ENCODE results near the gene STPG3. TPM values are rescaled to one million over a fixed set of nuclear protein-coding genes. Genes with fewer than 3 reads are reported as not detected.
A peak's percentile ranks its signal among the peaks of the same experiment; 100 is the strongest.

STPG3 gene
- polyA plus RNA-seq, 2 of the 4 experiments (the other 2 are of a cell fraction) = not detected

DNA sequence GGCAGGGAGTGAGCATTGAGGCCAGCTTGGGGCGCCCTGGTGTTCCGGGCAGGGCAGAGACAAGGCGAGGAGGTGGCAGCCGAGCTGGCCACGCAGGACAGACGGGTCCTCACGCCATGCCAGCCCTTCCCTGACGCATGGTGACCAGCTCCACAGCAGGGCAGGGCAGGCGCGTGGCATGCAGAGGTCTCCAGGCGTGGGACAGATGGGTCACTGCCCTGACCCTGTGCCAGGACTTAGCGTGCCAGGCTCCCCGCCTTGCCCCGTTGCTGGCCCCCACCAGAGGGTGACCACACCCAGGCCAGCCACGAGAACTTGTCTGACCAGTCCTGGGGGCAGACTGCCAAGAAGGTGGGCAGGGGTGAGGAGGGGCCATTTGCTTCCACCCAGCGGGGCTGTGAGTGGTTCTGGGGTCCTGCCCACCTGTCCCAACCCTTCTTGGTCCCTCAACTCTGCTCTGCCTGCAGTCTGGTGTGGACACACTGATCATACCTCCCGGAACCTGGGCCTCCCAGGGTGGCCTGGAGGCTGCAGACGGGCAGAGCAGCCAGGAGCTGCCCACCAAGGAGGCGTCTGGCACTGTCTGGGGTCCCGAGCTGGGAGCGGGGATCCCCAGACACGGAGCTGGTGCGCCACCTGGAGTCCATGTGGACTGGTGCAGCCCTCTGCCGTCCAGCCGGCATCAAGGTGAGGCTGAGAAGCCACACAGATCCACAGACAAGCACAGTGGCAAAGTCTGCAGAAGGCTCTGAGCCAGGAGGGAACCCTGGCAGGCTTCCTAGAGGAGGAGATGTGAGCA, 23.8 kb upstream of the STPG3 start, which contains the start of gene RNF224 (continued):
- TF ChIP-seq, protein P1, sequence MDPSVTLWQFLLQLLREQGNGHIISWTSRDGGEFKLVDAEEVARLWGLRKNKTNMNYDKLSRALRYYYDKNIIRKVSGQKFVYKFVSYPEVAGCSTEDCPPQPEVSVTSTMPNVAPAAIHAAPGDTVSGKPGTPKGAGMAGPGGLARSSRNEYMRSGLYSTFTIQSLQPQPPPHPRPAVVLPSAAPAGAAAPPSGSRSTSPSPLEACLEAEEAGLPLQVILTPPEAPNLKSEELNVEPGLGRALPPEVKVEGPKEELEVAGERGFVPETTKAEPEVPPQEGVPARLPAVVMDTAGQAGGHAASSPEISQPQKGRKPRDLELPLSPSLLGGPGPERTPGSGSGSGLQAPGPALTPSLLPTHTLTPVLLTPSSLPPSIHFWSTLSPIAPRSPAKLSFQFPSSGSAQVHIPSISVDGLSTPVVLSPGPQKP (IDR thresholded peaks at IDR 0.05; ENCODE audit: low read depth, low read length) = no peak
- no peak for TF ChIP-seq TP53 (CRISPR knock-in tag; IDR thresholded peaks at IDR 0.05)
- no peak; the same call in 1 of the 2 replicates for TF ChIP-seq MYC (IDR thresholded peaks at IDR 0.05; ENCODE audit: borderline replicate concordance, low read length)
- TF ChIP-seq RAD21 (conservative IDR thresholded peaks at IDR 0.05 in 1 of 2, IDR thresholded peaks at IDR 0.05 in 1 of 2) = peak; percentile 92 to 94
- TF ChIP-seq CEBPB (IDR thresholded peaks at IDR 0.05) = no peak
- no peak for TF ChIP-seq NPAS2 (CRISPR knock-in tag; IDR thresholded peaks at IDR 0.05; ENCODE audit: borderline replicate concordance)
- TF ChIP-seq, protein P2, sequence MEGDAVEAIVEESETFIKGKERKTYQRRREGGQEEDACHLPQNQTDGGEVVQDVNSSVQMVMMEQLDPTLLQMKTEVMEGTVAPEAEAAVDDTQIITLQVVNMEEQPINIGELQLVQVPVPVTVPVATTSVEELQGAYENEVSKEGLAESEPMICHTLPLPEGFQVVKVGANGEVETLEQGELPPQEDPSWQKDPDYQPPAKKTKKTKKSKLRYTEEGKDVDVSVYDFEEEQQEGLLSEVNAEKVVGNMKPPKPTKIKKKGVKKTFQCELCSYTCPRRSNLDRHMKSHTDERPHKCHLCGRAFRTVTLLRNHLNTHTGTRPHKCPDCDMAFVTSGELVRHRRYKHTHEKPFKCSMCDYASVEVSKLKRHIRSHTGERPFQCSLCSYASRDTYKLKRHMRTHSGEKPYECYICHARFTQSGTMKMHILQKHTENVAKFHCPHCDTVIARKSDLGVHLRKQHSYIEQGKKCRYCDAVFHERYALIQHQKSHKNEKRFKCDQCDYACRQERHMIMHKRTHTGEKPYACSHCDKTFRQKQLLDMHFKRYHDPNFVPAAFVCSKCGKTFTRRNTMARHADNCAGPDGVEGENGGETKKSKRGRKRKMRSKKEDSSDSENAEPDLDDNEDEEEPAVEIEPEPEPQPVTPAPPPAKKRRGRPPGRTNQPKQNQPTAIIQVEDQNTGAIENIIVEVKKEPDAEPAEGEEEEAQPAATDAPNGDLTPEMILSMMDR (IDR thresholded peaks at IDR 0.05) = peak; percentile 88
- TF ChIP-seq POLR2A (IDR thresholded peaks at IDR 0.05; ENCODE audit: low read length) = 0 out of 2 replicates have a peak, but pooled peaks have one; percentile 1
- TF ChIP-seq RCOR1 (IDR thresholded peaks at IDR 0.05; ENCODE audit: low read depth, low read length) = no peak
- TF ChIP-seq, protein P3, sequence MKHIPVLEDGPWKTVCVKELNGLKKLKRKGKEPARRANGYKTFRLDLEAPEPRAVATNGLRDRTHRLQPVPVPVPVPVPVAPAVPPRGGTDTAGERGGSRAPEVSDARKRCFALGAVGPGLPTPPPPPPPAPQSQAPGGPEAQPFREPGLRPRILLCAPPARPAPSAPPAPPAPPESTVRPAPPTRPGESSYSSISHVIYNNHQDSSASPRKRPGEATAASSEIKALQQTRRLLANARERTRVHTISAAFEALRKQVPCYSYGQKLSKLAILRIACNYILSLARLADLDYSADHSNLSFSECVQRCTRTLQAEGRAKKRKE (CRISPR knock-in tag; IDR thresholded peaks at IDR 0.05; ENCODE audit: low read depth) = no peak
- peak; percentile 86 for TF ChIP-seq SMC3 (IDR thresholded peaks at IDR 0.05)
- no peak for TF ChIP-seq MAZ (IDR thresholded peaks at IDR 0.05; ENCODE audit: borderline replicate concordance, low read depth, low read length)
- TF ChIP-seq, protein P4, sequence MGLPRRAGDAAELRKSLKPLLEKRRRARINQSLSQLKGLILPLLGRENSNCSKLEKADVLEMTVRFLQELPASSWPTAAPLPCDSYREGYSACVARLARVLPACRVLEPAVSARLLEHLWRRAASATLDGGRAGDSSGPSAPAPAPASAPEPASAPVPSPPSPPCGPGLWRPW (IDR thresholded peaks at IDR 0.05) = no peak
- no peak for TF ChIP-seq NR3C1 (IDR thresholded peaks at IDR 0.05)
- no peak for TF ChIP-seq CBX2 (IDR thresholded peaks at IDR 0.05; ENCODE audit: borderline replicate concordance, low read depth)

DNA sequence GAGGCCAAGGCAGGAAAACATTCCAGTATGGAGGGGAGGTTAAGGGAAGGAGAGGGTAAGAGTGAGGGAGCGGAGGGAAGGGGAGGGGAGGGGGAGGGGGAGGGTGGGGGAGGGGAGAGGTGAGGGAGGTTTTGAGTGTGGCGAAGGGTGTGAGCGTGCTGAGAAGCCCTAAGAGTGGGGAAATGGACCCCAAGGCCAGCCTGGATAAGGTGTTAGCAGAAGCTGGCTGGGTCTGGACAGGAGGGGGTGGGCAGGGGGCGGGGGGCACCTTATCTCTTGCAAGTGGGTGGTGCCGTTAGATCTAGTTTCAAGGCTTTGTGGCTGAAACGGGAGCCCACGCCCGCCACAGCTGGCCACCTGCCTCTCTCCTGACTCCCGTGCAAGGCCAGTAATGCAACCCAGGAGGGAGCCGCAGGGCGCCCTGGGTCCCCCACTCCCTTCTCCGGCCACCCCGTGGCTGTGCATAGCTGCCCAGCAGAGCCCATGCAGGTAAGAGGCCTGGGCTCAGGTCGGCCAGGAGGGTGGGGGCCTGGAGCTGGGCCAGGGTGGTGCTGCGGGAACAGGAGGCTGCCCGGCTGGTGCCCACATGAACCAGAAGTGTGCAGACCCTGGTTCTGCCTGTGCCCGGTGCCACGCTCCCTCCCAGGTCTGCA, 23.1 kb upstream of the STPG3 start:
- Histone ChIP-seq H3K9me3 (no peaks in the 10 kb centered on the region), H3K4me2 (peak overlapping the region; percentile 77), H3K4me1 (peaks cover 59% of the 10 kb centered on the region), H3K4me3 (no peak overlapping the region), H3K27ac (no peak overlapping the region)
- FAIRE-seq (no peak), ATAC-seq (no peak), DNase-seq (ENCODE audit: low read depth in 1 of 2, low spot score in 1 of 2) (no peak)
- WGBS (ENCODE audit: missing lambda C conversion rate) = 37% methylated on average over 12 of the region's 18 CpGs
- ChIA-PET CTCF (interaction anchor here (0.5 to 10.1 kb wide), 31 partner anchors 11 to 421 kb away, joined by 3 to 113 read pairs (median 7); partner anchors contain the start of genes ANAPC2, LRRC26, NDOR1 and NELFB), POLR2A (interaction anchor here (1.5 to 3.5 kb wide), 3 partner anchors 12 to 65 kb away, joined by 3 to 27 read pairs (median 8); partner anchors contain the start of genes ANAPC2, SSNA1 and TUBB4B)
- no peak for TF ChIP-seq KDM1A (IDR thresholded peaks at IDR 0.05; ENCODE audit: low read depth)
- TF ChIP-seq, protein P5, sequence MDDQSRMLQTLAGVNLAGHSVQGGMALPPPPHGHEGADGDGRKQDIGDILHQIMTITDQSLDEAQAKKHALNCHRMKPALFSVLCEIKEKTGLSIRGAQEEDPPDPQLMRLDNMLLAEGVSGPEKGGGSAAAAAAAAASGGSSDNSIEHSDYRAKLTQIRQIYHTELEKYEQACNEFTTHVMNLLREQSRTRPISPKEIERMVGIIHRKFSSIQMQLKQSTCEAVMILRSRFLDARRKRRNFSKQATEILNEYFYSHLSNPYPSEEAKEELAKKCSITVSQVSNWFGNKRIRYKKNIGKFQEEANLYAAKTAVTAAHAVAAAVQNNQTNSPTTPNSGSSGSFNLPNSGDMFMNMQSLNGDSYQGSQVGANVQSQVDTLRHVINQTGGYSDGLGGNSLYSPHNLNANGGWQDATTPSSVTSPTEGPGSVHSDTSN (IDR thresholded peaks at IDR 0.05) = peak; percentile 26; the same call in 1 of the 2 replicates
